Liver (tissue), 3 donors: ENCODE results near the gene LRMDA.

ENCODE experiments used
- GABPA ChIP-seq, 2 donors: IDR thresholded peaks in 1 of 2; conservative IDR thresholded peaks in 1 of 2; 2 replicates each; pipeline ENCODE4 v1.6.1; 2016; ENCODE audit warnings: antibody characterized with exemption in 2 of 2, mild to moderate bottlenecking in 1 of 2, moderate library complexity in 1 of 2
- JUND ChIP-seq, 2 donors: IDR thresholded peaks; 2 replicates each; pipeline ENCODE4 v1.6.1; 2016; ENCODE audit warnings: antibody characterized with exemption in 2 of 2
- RAD21 ChIP-seq, 2 donors: IDR thresholded peaks; 2 replicates each; pipeline ENCODE4 v1.6.1; 2016; ENCODE audit warnings: antibody characterized with exemption in 2 of 2, mild to moderate bottlenecking in 2 of 2
- YY1 ChIP-seq: IDR thresholded peaks from 2 replicates; pipeline ENCODE4 v1.6.1; 2016; ENCODE audit warnings: antibody characterized with exemption, mild to moderate bottlenecking
- TF ChIP-seq, protein P1 (sequence below): fragments of 150-350 bp; IDR thresholded peaks from 2 replicates; pipeline ENCODE4 v1.5.1; 2017; ENCODE audit warnings: improper control_type of control experiment, low read depth, low read length; ENCODE audit not compliant: missing input control
- TF ChIP-seq, protein P2 (sequence below): IDR thresholded peaks from 2 replicates; pipeline ENCODE4 v1.6.1; 2016; ENCODE audit warnings: antibody characterized with exemption
- TF ChIP-seq, protein P3 (sequence below): IDR thresholded peaks from 2 replicates; pipeline ENCODE4 v1.6.1; 2016; ENCODE audit warnings: antibody characterized with exemption, mild to moderate bottlenecking
- TF ChIP-seq, protein P4 (sequence below): IDR thresholded peaks from 2 replicates; pipeline ENCODE4 v1.6.1; 2016; ENCODE audit warnings: antibody characterized with exemption
- TF ChIP-seq, protein P5 (sequence below): IDR thresholded peaks from 2 replicates; pipeline ENCODE4 v1.6.1; 2016; ENCODE audit warnings: antibody characterized with exemption
- donor health status: healthy.
- donor health status: healthy.

DNA sequence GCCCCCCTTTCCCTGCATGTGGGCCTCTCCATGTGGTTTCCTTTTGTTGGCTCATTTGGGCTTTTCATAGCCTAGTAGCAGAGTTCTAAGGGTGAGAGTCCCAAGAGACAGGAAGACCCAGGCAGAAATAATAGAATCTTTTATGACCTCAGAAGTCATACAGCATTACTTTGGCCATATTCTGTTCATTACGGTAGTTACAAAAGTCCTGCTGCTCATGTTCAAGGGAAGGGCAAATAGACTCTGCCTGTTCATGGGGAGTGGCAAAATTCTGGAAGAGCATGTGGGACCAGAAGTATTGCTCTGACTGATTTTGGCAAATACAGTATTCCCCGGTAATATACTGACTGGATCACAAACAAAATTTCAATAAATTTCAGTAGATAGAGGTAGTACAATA, 910.3 kb downstream of the LRMDA start:
- no peak for TF ChIP-seq RAD21 (IDR thresholded peaks at IDR 0.05)
- TF ChIP-seq, protein P1, sequence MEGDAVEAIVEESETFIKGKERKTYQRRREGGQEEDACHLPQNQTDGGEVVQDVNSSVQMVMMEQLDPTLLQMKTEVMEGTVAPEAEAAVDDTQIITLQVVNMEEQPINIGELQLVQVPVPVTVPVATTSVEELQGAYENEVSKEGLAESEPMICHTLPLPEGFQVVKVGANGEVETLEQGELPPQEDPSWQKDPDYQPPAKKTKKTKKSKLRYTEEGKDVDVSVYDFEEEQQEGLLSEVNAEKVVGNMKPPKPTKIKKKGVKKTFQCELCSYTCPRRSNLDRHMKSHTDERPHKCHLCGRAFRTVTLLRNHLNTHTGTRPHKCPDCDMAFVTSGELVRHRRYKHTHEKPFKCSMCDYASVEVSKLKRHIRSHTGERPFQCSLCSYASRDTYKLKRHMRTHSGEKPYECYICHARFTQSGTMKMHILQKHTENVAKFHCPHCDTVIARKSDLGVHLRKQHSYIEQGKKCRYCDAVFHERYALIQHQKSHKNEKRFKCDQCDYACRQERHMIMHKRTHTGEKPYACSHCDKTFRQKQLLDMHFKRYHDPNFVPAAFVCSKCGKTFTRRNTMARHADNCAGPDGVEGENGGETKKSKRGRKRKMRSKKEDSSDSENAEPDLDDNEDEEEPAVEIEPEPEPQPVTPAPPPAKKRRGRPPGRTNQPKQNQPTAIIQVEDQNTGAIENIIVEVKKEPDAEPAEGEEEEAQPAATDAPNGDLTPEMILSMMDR, result no peak
- no peak for TF ChIP-seq YY1
- TF ChIP-seq JUND (IDR thresholded peaks at IDR 0.05), result no peak
- TF ChIP-seq, protein P2, sequence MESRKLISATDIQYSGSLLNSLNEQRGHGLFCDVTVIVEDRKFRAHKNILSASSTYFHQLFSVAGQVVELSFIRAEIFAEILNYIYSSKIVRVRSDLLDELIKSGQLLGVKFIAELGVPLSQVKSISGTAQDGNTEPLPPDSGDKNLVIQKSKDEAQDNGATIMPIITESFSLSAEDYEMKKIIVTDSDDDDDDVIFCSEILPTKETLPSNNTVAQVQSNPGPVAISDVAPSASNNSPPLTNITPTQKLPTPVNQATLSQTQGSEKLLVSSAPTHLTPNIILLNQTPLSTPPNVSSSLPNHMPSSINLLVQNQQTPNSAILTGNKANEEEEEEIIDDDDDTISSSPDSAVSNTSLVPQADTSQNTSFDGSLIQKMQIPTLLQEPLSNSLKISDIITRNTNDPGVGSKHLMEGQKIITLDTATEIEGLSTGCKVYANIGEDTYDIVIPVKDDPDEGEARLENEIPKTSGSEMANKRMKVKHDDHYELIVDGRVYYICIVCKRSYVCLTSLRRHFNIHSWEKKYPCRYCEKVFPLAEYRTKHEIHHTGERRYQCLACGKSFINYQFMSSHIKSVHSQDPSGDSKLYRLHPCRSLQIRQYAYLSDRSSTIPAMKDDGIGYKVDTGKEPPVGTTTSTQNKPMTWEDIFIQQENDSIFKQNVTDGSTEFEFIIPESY, result no peak
- TF ChIP-seq GABPA (IDR thresholded peaks at IDR 0.05 in 1 of 2, conservative IDR thresholded peaks at IDR 0.05 in 1 of 2), result no peak
- TF ChIP-seq, protein P3, sequence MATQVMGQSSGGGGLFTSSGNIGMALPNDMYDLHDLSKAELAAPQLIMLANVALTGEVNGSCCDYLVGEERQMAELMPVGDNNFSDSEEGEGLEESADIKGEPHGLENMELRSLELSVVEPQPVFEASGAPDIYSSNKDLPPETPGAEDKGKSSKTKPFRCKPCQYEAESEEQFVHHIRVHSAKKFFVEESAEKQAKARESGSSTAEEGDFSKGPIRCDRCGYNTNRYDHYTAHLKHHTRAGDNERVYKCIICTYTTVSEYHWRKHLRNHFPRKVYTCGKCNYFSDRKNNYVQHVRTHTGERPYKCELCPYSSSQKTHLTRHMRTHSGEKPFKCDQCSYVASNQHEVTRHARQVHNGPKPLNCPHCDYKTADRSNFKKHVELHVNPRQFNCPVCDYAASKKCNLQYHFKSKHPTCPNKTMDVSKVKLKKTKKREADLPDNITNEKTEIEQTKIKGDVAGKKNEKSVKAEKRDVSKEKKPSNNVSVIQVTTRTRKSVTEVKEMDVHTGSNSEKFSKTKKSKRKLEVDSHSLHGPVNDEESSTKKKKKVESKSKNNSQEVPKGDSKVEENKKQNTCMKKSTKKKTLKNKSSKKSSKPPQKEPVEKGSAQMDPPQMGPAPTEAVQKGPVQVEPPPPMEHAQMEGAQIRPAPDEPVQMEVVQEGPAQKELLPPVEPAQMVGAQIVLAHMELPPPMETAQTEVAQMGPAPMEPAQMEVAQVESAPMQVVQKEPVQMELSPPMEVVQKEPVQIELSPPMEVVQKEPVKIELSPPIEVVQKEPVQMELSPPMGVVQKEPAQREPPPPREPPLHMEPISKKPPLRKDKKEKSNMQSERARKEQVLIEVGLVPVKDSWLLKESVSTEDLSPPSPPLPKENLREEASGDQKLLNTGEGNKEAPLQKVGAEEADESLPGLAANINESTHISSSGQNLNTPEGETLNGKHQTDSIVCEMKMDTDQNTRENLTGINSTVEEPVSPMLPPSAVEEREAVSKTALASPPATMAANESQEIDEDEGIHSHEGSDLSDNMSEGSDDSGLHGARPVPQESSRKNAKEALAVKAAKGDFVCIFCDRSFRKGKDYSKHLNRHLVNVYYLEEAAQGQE, result no peak
- TF ChIP-seq, protein P4, sequence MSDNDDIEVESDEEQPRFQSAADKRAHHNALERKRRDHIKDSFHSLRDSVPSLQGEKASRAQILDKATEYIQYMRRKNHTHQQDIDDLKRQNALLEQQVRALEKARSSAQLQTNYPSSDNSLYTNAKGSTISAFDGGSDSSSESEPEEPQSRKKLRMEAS, result no peak
- TF ChIP-seq, protein P5, sequence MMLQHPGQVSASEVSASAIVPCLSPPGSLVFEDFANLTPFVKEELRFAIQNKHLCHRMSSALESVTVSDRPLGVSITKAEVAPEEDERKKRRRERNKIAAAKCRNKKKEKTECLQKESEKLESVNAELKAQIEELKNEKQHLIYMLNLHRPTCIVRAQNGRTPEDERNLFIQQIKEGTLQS, result no peak
